Upper lobe of right lung (tissue), 1 donor: ENCODE measurements around the gene NUP210. TPM values are rescaled to one million over a fixed set of nuclear protein-coding genes. Genes with fewer than 3 reads are reported as not detected.

Source experiments
- ATAC-seq: fragments of 200-7000 bp; cut with Tn5 transposase; one replicate; pipeline ENCODE4 v1.9.1; 2020; ENCODE audit warnings: mild to moderate bottlenecking, moderate library complexity
- DNase-seq: peaks from one replicate; pipeline ENCODE4 v3.0.0-alpha.2; 2020
- H3K27ac ChIP-seq: fragments of 200-600 bp; one replicate; pipeline ENCODE4 v1.8.0; 2022
- H3K27me3 ChIP-seq: fragments of 200-600 bp; one replicate; pipeline ENCODE4 v1.8.0; 2022; ENCODE audit warnings: mild to moderate bottlenecking
- H3K36me3 ChIP-seq: fragments of 200-600 bp; one replicate; pipeline ENCODE4 v1.8.0; 2022
- H3K4me1 ChIP-seq: fragments of 200-600 bp; one replicate; pipeline ENCODE4 v1.8.0; 2022
- H3K4me3 ChIP-seq: fragments of 200-600 bp; one replicate; pipeline ENCODE4 v1.8.0; 2022; ENCODE audit warnings: mild to moderate bottlenecking
- H3K9me3 ChIP-seq: fragments of 200-600 bp; one replicate; pipeline ENCODE4 v1.8.0; 2022
- intact Hi-C: fragments of 100-400 bp; cut with DNase I; formaldehyde crosslinking; loops from one replicate; pipeline ENCODE4 v1.11.0; 2022
- total RNA-seq: library from RNA; stranded (reverse); fragmentation: NEBNext Ultra II Directional; extraction: Animal tissue kit (Norgen Biotek cat#: 25700); gene quantifications from one replicate; pipeline ENCODE4 v1.2.1, GENCODE V29; 2021
- TF ChIP-seq, protein P1 (sequence below): fragments of 200-600 bp; IDR thresholded peaks from one replicate; pipeline ENCODE4 v1.8.0; 2022; ENCODE audit warnings: antibody characterized with exemption
- donor health status: DM: no; HTN: yes; CAD: no; lungs with severe emphysema.

Gene NUP210
- total RNA-seq, 1 donor from 2014 or later, result 19.8 TPM

DNA sequence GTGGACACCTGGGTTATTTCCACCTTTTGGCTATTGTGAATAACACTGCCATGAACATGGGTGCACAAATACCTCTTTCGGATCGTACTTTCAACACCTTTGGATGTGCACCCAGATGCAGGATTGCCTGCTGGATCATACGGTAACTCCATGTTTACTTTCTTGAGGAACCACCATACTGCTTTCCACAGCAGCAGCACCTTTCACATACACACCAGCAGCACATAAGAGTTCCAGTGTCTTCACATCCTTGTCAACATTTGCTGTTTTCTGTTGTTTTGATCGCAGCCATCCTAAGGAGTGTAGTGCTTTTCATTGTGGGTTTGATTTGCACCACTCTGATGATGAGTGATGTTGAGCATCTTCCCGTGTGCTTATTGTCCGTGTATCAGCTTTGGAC is 51.3 kb downstream of the NUP210 start:
- no peak overlapping the region for H3K4me3 ChIP-seq
- ATAC-seq (no peak), DNase-seq (no peak)
- no peak overlapping the region for H3K27ac ChIP-seq
- H3K4me1 ChIP-seq, result no peaks in the 10 kb centered on the region
- H3K36me3 ChIP-seq, result peaks cover under 1% of the 10 kb centered on the region
- no peaks in the 10 kb centered on the region for H3K9me3 ChIP-seq
- intact Hi-C loops, result no loop called here
- H3K27me3 ChIP-seq, result no peaks in the 10 kb centered on the region
- TF ChIP-seq, protein P1, sequence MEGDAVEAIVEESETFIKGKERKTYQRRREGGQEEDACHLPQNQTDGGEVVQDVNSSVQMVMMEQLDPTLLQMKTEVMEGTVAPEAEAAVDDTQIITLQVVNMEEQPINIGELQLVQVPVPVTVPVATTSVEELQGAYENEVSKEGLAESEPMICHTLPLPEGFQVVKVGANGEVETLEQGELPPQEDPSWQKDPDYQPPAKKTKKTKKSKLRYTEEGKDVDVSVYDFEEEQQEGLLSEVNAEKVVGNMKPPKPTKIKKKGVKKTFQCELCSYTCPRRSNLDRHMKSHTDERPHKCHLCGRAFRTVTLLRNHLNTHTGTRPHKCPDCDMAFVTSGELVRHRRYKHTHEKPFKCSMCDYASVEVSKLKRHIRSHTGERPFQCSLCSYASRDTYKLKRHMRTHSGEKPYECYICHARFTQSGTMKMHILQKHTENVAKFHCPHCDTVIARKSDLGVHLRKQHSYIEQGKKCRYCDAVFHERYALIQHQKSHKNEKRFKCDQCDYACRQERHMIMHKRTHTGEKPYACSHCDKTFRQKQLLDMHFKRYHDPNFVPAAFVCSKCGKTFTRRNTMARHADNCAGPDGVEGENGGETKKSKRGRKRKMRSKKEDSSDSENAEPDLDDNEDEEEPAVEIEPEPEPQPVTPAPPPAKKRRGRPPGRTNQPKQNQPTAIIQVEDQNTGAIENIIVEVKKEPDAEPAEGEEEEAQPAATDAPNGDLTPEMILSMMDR, result no peak

DNA sequence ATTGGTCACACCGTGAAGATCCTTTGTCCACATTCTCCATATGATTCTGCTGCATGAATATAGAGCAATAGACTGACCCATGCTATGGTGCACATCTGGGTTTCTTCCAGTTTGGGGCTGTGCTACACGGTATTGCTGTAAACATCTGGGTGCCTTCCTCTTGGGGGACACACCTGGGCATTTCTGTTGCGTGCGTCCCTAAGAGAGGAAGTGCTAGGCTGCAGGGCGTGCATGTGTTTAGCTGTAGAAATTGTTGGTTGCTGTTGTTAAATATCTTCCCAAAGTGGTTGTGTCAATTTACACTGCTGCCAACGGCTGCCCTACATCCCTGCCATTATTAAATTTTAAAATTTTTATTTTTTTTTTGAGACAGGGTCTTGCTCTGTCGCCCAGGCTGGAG is 52.4 kb downstream of the NUP210 start:
- DNase-seq (no peak), ATAC-seq (no peak)
- Histone ChIP-seq H3K9me3 (no peaks in the 10 kb centered on the region), H3K36me3 (peaks cover 8% of the 10 kb centered on the region), H3K27ac (no peak overlapping the region), H3K27me3 (no peaks in the 10 kb centered on the region), H3K4me3 (no peak overlapping the region), H3K4me1 (no peaks in the 10 kb centered on the region)
- intact Hi-C loops, result no loop called here
- TF ChIP-seq, protein P1, result no peak

DNA sequence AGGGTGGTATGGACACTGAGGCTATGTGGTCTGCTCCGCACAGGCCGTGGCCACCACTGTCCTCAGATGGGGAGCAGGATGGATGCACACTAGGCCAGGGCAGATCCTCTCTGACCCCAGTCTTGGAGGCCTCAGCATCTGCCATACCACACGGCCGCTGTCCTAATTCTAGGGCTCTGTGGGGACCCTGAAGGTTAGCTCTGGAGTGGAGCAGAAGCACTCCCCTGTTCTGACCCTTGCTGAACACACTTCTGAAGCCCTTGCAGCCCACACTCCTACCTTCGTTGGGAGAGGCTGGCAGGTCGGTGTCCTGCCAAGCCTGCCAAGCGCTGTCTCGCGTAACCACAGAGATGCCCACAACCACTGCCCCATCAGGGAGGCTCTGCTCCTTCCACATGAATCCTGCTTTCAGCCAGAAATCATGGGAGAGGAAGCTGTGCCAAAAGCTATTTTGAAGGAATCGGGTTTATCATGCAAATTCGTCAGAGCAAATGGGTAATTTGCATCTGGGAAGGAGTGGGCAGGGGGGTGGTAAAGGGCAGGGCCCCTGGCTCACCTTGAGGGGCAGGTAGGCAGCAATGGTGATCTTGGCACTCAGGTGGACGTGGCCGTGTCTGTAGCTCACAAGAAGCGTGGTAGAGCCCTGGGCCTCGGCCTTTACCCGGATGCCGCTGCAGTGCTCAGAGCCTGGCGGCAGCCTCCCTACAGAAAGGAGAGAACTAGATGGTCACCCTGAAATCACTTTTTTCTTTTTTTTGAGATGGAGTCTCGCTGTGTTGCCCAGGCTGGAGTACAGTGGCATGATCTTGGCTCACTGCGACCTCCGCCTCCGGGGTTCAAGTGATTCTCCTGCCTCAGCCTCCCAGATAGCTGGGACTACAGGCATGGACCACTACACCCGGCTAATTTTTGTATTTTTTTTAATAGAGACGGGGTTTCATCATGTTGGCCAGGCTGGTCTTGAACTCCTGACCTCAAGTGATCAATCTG is 54.4 kb downstream of the NUP210 start:
- intact Hi-C loops, result no loop called here
- DNase-seq, result no peak
- H3K27me3 ChIP-seq, result no peaks in the 10 kb centered on the region

DNA sequence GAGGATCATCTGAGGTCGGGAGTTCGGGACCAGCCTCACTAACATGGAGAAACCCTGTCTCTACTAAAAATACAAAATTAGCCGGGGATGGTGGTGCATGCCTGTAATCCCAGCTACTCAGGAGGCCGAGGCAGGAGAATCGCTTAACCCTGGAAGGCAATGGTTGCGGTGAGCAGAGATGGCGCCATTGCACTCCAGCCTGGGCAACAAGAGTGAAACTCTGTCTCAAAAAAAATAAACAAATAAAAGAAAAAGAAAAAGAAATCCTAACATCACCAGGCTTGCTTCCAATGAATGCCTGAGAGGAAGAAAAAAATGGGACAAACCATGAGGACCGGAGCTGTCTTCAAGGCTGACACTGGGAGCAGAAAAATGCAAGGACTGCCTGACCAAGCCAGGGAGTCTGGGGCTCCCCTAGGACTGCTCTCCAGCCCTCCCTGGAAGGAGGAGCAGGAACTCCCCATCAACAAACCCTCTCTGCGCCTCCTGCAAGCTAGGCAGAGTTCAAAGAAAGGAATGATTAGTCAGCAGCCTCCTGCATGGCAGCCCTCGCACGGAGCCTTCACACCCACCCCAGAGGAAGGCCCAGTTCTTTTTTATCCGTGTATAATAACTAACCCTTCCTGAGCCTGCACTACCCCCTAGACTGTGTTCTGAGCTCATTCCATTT is 55.4 kb downstream of the NUP210 start:
- peaks cover 22% of the 10 kb centered on the region for H3K36me3 ChIP-seq
- H3K27me3 ChIP-seq, result no peaks in the 10 kb centered on the region
- intact Hi-C loops, result no loop called here
- H3K4me3 ChIP-seq, result no peak overlapping the region
- H3K27ac ChIP-seq, result no peak overlapping the region
- no peak for DNase-seq
- H3K4me1 ChIP-seq, result no peaks in the 10 kb centered on the region
- TF ChIP-seq, protein P1, result no peak
- no peaks in the 10 kb centered on the region for H3K9me3 ChIP-seq
- no peak for ATAC-seq

More for the DNA sequence above, 54.4 kb downstream of the NUP210 start:
- Histone ChIP-seq H3K27ac (no peak overlapping the region), H3K4me1 (no peaks in the 10 kb centered on the region), H3K9me3 (no peaks in the 10 kb centered on the region), H3K36me3 (peaks cover 12% of the 10 kb centered on the region), H3K4me3 (no peak overlapping the region)
- TF ChIP-seq, protein P1, result no peak
- peak; percentile 22 for ATAC-seq

DNA sequence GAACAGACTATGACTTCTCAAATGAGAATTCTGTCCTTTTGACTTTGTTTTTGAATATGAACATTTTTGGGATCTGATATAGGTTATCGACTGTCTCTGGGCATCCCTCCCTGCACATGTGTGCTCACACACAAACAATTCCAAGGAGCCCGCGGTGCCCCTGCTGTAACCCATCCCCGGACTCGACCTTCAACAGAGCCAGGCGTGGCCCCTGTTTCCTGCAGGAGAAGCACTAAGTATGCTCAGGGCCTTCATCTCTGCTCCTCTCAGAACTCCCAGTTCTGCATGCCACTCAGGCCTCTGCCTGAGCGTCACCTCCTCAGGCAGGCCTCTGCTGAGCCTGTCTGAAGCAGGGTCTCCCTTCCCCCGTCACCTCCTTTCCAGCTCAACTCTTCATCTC is 57.6 kb downstream of the NUP210 start:
- no peaks in the 10 kb centered on the region for H3K9me3 ChIP-seq
- no peaks in the 10 kb centered on the region for H3K27me3 ChIP-seq
- no peak overlapping the region for H3K27ac ChIP-seq
- DNase-seq, result no peak
- no peaks in the 10 kb centered on the region for H3K4me1 ChIP-seq
- no peak for ATAC-seq
- intact Hi-C loops, result no loop called here
- peaks cover 36% of the 10 kb centered on the region for H3K36me3 ChIP-seq
- no peak overlapping the region for H3K4me3 ChIP-seq
- TF ChIP-seq, protein P1, result no peak
